HG02981 (cell line): Measurements from ENCODE around the gene CRIP1.

Source experiments
- ATAC-seq: cut with Tn5 transposase; IDR thresholded peaks from one replicate; pipeline ENCODE4 v1.9.1; 2021; ENCODE audit warnings: mild to moderate bottlenecking, moderate library complexity; ENCODE audit not compliant: unreplicated experiment

Gene CRIP1

GRCh38 chr14:105480199-105480746 lies 6.4 kb upstream of the CRIP1 start:
- ATAC-seq = no peak

GRCh38 chr14:105480807-105481801 lies 5.6 kb upstream of the CRIP1 start:
- ATAC-seq = peak; percentile 35

- peak; percentile 45 for ATAC-seq
These were observed 4.7 kb upstream of the CRIP1 start for GRCh38 chr14:105481886-105482457.

GRCh38 chr14:105482486-105483110 lies 4.1 kb upstream of the CRIP1 start:
- no peak for ATAC-seq

GRCh38 chr14:105483300-105484068 lies 3.2 kb upstream of the CRIP1 start:
- ATAC-seq = no peak

- no peak for ATAC-seq
These were observed 2.4 kb upstream of the CRIP1 start for GRCh38 chr14:105484069-105484996.

GRCh38 chr14:105484997-105485393 lies 1.7 kb upstream of the CRIP1 start:
- ATAC-seq = no peak

- no peak for ATAC-seq
These were observed 935 bp upstream of the CRIP1 start for GRCh38 chr14:105485739-105486162.

GRCh38 chr14:105486974-105487448 lies 325 bp downstream of the CRIP1 start:
- no peak for ATAC-seq

GRCh38 chr14:105487449-105487985 lies 831 bp downstream of the CRIP1 start:
- ATAC-seq = no peak

- ATAC-seq = no peak
These were observed 1.5 kb downstream of the CRIP1 start for GRCh38 chr14:105487986-105488777.

- ATAC-seq = no peak
These were observed 2.3 kb downstream of the CRIP1 start for GRCh38 chr14:105488781-105489541.

- no peak for ATAC-seq
These were observed 3.0 kb downstream of the CRIP1 start for GRCh38 chr14:105489542-105490266.

- no peak for ATAC-seq
These were observed 3.5 kb downstream of the CRIP1 start for GRCh38 chr14:105490267-105490571.

GRCh38 chr14:105490572-105491365 lies 4.1 kb downstream of the CRIP1 start, which contains the start of gene TEDC1:
TEDC1 (plus strand) TSS chr14:105491246; CDS start chr14:105491376, 130 bp downstream.
- peak; percentile 66 for ATAC-seq

GRCh38 chr14:105491366-105491973 lies 4.8 kb downstream of the CRIP1 start:
- no peak for ATAC-seq
